ENCODE results near the gene TASP1.

DNA sequence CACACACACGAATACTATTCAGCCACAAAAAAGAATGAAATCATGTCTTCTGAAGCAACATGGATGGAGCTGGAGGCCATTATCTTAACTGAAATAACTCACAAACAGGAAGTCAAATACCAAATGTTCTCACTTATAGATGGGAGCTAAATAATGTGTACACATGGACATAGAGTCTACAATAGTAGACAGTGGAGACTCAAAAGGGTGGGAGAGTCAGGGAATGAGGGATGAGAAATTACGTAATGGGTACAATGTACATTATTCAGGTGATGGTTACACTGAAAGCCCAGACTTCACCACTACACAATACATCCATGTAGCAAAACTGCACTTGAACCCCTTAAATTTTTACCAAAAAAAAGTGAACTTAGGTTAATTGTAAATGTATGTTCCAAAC lies 160.4 kb downstream of the TASP1 start:
- TF ChIP-seq YY1 (IDR thresholded peaks at IDR 0.05; ENCODE audit: insufficient read depth, insufficient read length), result no peak
- TF ChIP-seq ZNF274 (IDR thresholded peaks at IDR 0.05; ENCODE audit: low read depth, low read length), result no peak
- no peak for TF ChIP-seq SUZ12 (IDR thresholded peaks at IDR 0.05; ENCODE audit: extremely low read depth, insufficient read depth, insufficient read length)

Measured in NT2/D1 (cell line).